ENCODE measurements around the gene DOC2B.

The DOC2B gene

GRCh38 chr17:179066-179432 is 2.4 kb downstream of the DOC2B start:
- H3K27me3 ChIP-seq (replicated peaks; ENCODE audit: insufficient read depth, low read length): peaks cover 73% of the 10 kb centered on the region
- no peaks in the 10 kb centered on the region for H3K79me2 ChIP-seq (ENCODE audit: low read length)
- H3K9me3 ChIP-seq (replicated peaks; ENCODE audit: insufficient read depth, low read length): no peaks in the 10 kb centered on the region
- H2AFZ ChIP-seq (ENCODE audit: low read length): no peak overlapping the region
- H3K27ac ChIP-seq (ENCODE audit: low read length): no peak overlapping the region
- DNase-seq: no peak
- no peak overlapping the region for H3K4me3 ChIP-seq (ENCODE audit: low read length)
- H3K4me1 ChIP-seq (ENCODE audit: low read length): no peaks in the 10 kb centered on the region
- H3K9ac ChIP-seq (ENCODE audit: low read length): no peak overlapping the region
- TF ChIP-seq CTCF (IDR thresholded peaks at IDR 0.05; ENCODE audit: low read length) (no peak), EZH2 (optimal IDR thresholded peaks at IDR 0.05; ENCODE audit: low read depth, low read length) (no peak), EZH2phosphoT487 (IDR thresholded peaks at IDR 0.05; ENCODE audit: low read length) (no peak)
- H3K36me3 ChIP-seq (replicated peaks; ENCODE audit: insufficient read depth, low read length): no peaks in the 10 kb centered on the region
- H3F3A ChIP-seq (ENCODE audit: insufficient read depth, low read length): no peaks in the 10 kb centered on the region
- no peaks in the 10 kb centered on the region for H3K9me2 ChIP-seq (replicated peaks; ENCODE audit: insufficient read depth, low read length)
- H3K4me2 ChIP-seq (ENCODE audit: low read depth, low read length): no peak overlapping the region
- H4K20me1 ChIP-seq (ENCODE audit: insufficient read depth, low read length): no peaks in the 10 kb centered on the region

GRCh38 chr17:178292-179065 is 3.0 kb downstream of the DOC2B start:
- H2AFZ ChIP-seq (ENCODE audit: low read length): no peak overlapping the region
- DNase-seq: no peak
- no peaks in the 10 kb centered on the region for H3K9me3 ChIP-seq (replicated peaks; ENCODE audit: insufficient read depth, low read length)
- no peaks in the 10 kb centered on the region for H3K79me2 ChIP-seq (ENCODE audit: low read length)
- peaks cover 73% of the 10 kb centered on the region for H3K27me3 ChIP-seq (replicated peaks; ENCODE audit: insufficient read depth, low read length)
- no peak overlapping the region for H3K27ac ChIP-seq (ENCODE audit: low read length)
- H4K20me1 ChIP-seq (ENCODE audit: insufficient read depth, low read length): no peaks in the 10 kb centered on the region
- H3K4me2 ChIP-seq (ENCODE audit: low read depth, low read length): no peak overlapping the region
- no peaks in the 10 kb centered on the region for H3K36me3 ChIP-seq (replicated peaks; ENCODE audit: insufficient read depth, low read length)
- TF ChIP-seq EZH2 (optimal IDR thresholded peaks at IDR 0.05; ENCODE audit: low read depth, low read length): no peak
- no peak for TF ChIP-seq CTCF (IDR thresholded peaks at IDR 0.05; ENCODE audit: low read length)
- no peak for TF ChIP-seq EZH2phosphoT487 (IDR thresholded peaks at IDR 0.05; ENCODE audit: low read length)
- no peak overlapping the region for H3K9ac ChIP-seq (ENCODE audit: low read length)
- no peaks in the 10 kb centered on the region for H3K4me1 ChIP-seq (ENCODE audit: low read length)
- no peaks in the 10 kb centered on the region for H3K9me2 ChIP-seq (replicated peaks; ENCODE audit: insufficient read depth, low read length)
- H3K4me3 ChIP-seq (ENCODE audit: low read length): no peak overlapping the region
- no peaks in the 10 kb centered on the region for H3F3A ChIP-seq (ENCODE audit: insufficient read depth, low read length)

- no peaks in the 10 kb centered on the region for H3K4me1 ChIP-seq (ENCODE audit: low read length)
Observed at GRCh38 chr17:177762-178161, 3.7 kb downstream of the DOC2B start.

More at GRCh38 chr17:177762-178161, 3.7 kb downstream of the DOC2B start:
- Histone ChIP-seq H3K9me2 (replicated peaks; ENCODE audit: insufficient read depth, low read length) (no peaks in the 10 kb centered on the region), H2AFZ (ENCODE audit: low read length) (no peak overlapping the region), H3K79me2 (ENCODE audit: low read length) (no peaks in the 10 kb centered on the region), H3K36me3 (replicated peaks; ENCODE audit: insufficient read depth, low read length) (no peaks in the 10 kb centered on the region), H3K27ac (ENCODE audit: low read length) (no peak overlapping the region), H3K4me2 (ENCODE audit: low read depth, low read length) (no peak overlapping the region), H3K9me3 (replicated peaks; ENCODE audit: insufficient read depth, low read length) (no peaks in the 10 kb centered on the region), H3K9ac (ENCODE audit: low read length) (no peak overlapping the region), H3K4me3 (ENCODE audit: low read length) (no peak overlapping the region), H3K27me3 (replicated peaks; ENCODE audit: insufficient read depth, low read length) (peaks cover 74% of the 10 kb centered on the region), H4K20me1 (ENCODE audit: insufficient read depth, low read length) (no peaks in the 10 kb centered on the region), H3F3A (ENCODE audit: insufficient read depth, low read length) (no peaks in the 10 kb centered on the region)
- DNase-seq: no peak
- TF ChIP-seq EZH2phosphoT487 (IDR thresholded peaks at IDR 0.05; ENCODE audit: low read length) (no peak), EZH2 (optimal IDR thresholded peaks at IDR 0.05; ENCODE audit: low read depth, low read length) (no peak), CTCF (IDR thresholded peaks at IDR 0.05; ENCODE audit: low read length) (no peak)
